Common myeloid progenitor, CD34-positive (primary cell): Measurements from ENCODE around the gene GRM1.

Experiments
- CTCF ChIA-PET: fragments of 350-600 bp; sonication (Branson Sonifier 250); formaldehyde crosslinking; loops from one replicate; lab custom pipeline; 2021; ENCODE audit warnings: antibody characterized with exemption; lab: Charles Lee
- POLR2A ChIA-PET: fragments of 350-600 bp; sonication (Branson Sonifier 250); formaldehyde crosslinking; loops from one replicate; lab custom pipeline; 2021; ENCODE audit warnings: antibody characterized with exemption; lab: Charles Lee
- DNase-seq, 3 donors: peaks; one replicate each; pipeline versions ENCODE4 v3.0.0 to v3.0.0-alpha.2; 2013
- H3K27ac ChIP-seq, 2 experiments: 1 replicate in 1 of 2; 2 replicates in 1 of 2; pipeline ENCODE4 v1.7.0; 2013; ENCODE audit warnings: inconsistent platforms in 2 of 2, low read length in 2 of 2, mild to moderate bottlenecking in 2 of 2, low read depth in 1 of 2, moderate library complexity in 1 of 2; ENCODE audit not compliant: severe bottlenecking in 2 of 2, insufficient read depth in 1 of 2, poor library complexity in 1 of 2
- H3K27me3 ChIP-seq, 5 experiments: replicated peaks in 2 of 5; 1 replicate in 3 of 5; 2 replicates in 2 of 5; pipeline versions ENCODE4 v1.6.1 to v1.7.0; 2013; ENCODE audit warnings: low read length in 4 of 5, mild to moderate bottlenecking in 2 of 5, moderate library complexity in 2 of 5, inconsistent platforms in 1 of 5; ENCODE audit not compliant: insufficient read depth in 5 of 5, control insufficient read depth in 4 of 5
- H3K36me3 ChIP-seq, 4 experiments: 1 replicate in 2 of 4; 2 replicates in 2 of 4; pipeline versions ENCODE4 v1.6.1 to v1.7.0; 2013; ENCODE audit warnings: low read length in 3 of 4, control low read depth in 1 of 4, mild to moderate bottlenecking in 1 of 4; ENCODE audit not compliant: control insufficient read depth in 4 of 4, insufficient read depth in 4 of 4
- H3K4me1 ChIP-seq, 4 experiments: 1 replicate in 3 of 4; 2 replicates in 1 of 4; pipeline versions ENCODE4 v1.6.1 to v1.7.1; 2013; ENCODE audit warnings: low read length in 3 of 4, mild to moderate bottlenecking in 3 of 4, control low read depth in 1 of 4, inconsistent platforms in 1 of 4, moderate library complexity in 1 of 4; ENCODE audit not compliant: control insufficient read depth in 4 of 4, insufficient read depth in 4 of 4; ENCODE audit errors: control extremely low read depth in 1 of 4
- H3K4me3 ChIP-seq, 7 experiments: 1 replicate in 4 of 7; 2 replicates in 3 of 7; pipeline versions ENCODE4 v1.5.1 to v1.7.0; 2013; ENCODE audit warnings: mild to moderate bottlenecking in 7 of 7, low read length in 6 of 7, moderate library complexity in 6 of 7, inconsistent platforms in 2 of 7, low read depth in 2 of 7, control low read depth in 1 of 7; ENCODE audit not compliant: insufficient read depth in 4 of 7, control insufficient read depth in 1 of 7; ENCODE audit errors: extremely low read depth in 1 of 7
- H3K9me3 ChIP-seq, 5 experiments: 1 replicate in 4 of 5; 2 replicates in 1 of 5; pipeline versions ENCODE4 v1.6.1 to v1.7.1; 2013; ENCODE audit warnings: low read length in 4 of 5, mild to moderate bottlenecking in 2 of 5, inconsistent platforms in 1 of 5, low read depth in 1 of 5, moderate library complexity in 1 of 5; ENCODE audit not compliant: control insufficient read depth in 4 of 5, insufficient read depth in 2 of 5; ENCODE audit errors: control extremely low read depth in 1 of 5
- WGBS: methylation state at CpG from one replicate; pipeline ENCODE4 v1.1.5; 2013; ENCODE audit not compliant: insufficient coverage; 5-methylcytosine and 5-hydroxymethylcytosine counted together

The GRM1 gene

GRCh38 chr6:146456886-146457285 lies 428.0 kb downstream of the GRM1 start:
- no peak overlapping the region for H3K4me3 ChIP-seq
- DNase-seq: no peak
- ChIA-PET CTCF (no interaction called here), POLR2A (no interaction called here)
- no peaks in the 10 kb centered on the region for H3K36me3 ChIP-seq
- no peaks in the 10 kb centered on the region for H3K4me1 ChIP-seq
- no peaks in the 10 kb centered on the region for H3K27me3 ChIP-seq
- H3K9me3 ChIP-seq: peaks cover 0 to 20% (median 4%) of the 10 kb centered on the region in 5 experiments
- H3K27ac ChIP-seq: no peak overlapping the region
- WGBS: no CpG with 5 or more reads among the region's 1 CpG

GRCh38 chr6:146460941-146461340 lies 432.1 kb downstream of the GRM1 start:
- H3K4me1 ChIP-seq: no peaks in the 10 kb centered on the region
- DNase-seq: no peak
- CTCF ChIA-PET: no interaction called here
- WGBS: no CpG with 5 or more reads among the region's 1 CpG
- H3K4me3 ChIP-seq: no peak overlapping the region
- H3K27me3 ChIP-seq: no peaks in the 10 kb centered on the region
- POLR2A ChIA-PET: no interaction called here
- H3K27ac ChIP-seq: no peak overlapping the region
- H3K9me3 ChIP-seq: peaks cover 0 to 22% (median 4%) of the 10 kb centered on the region in 5 experiments
- no peaks in the 10 kb centered on the region for H3K36me3 ChIP-seq

- no peak for DNase-seq
- Histone ChIP-seq H3K9me3 (no peaks in the 10 kb centered on the region), H3K4me3 (no peak overlapping the region), H3K27ac (no peak overlapping the region), H3K27me3 (no peaks in the 10 kb centered on the region), H3K4me1 (no peaks in the 10 kb centered on the region), H3K36me3 (no peaks in the 10 kb centered on the region)
- POLR2A ChIA-PET: no interaction called here
- 95% methylated on average over 2 of the region's 3 CpGs for WGBS
- CTCF ChIA-PET: no interaction called here
These were observed 441.4 kb downstream of the GRM1 start for GRCh38 chr6:146470091-146470770.

GRCh38 chr6:146472918-146473317 lies 444.1 kb downstream of the GRM1 start:
- CTCF ChIA-PET: no interaction called here
- no peaks in the 10 kb centered on the region for H3K4me1 ChIP-seq
- no peak for DNase-seq
- 87% methylated on average over 3 of the region's 3 CpGs for WGBS
- H3K4me3 ChIP-seq: no peak overlapping the region
- no peaks in the 10 kb centered on the region for H3K27me3 ChIP-seq
- POLR2A ChIA-PET: no interaction called here
- no peaks in the 10 kb centered on the region for H3K36me3 ChIP-seq
- no peak overlapping the region for H3K27ac ChIP-seq
- H3K9me3 ChIP-seq: peaks cover 0 to 3% (median 0%) of the 10 kb centered on the region in 5 experiments

DNA sequence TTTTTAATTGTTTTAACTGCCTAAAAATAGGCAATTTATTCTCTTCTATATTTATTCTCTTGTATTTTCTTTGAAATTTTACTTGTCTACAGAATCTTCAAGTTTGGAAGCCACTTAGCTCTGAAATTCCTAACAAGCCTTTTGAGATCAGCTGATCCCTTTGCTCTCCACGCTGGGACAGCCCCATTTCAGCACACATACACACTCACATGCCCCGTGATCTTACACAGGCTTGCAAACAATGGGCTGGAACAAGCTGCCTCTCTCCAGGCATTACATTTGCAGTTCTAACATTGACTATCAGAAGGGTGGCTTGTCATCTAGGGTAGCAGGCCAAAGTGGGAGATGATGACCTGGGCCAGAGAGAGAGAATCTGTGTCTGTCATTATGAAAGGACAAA lies 452.7 kb downstream of the GRM1 start:
- DNase-seq: no peak
- no peaks in the 10 kb centered on the region for H3K4me1 ChIP-seq
- peaks cover 0 to 8% (median 0%) of the 10 kb centered on the region in 5 experiments for H3K9me3 ChIP-seq
- ChIA-PET CTCF (no interaction called here), POLR2A (no interaction called here)
- no peaks in the 10 kb centered on the region for H3K27me3 ChIP-seq
- no peaks in the 10 kb centered on the region for H3K36me3 ChIP-seq
- WGBS: 94% methylated on average over 2 of the region's 2 CpGs
- no peak overlapping the region for H3K27ac ChIP-seq
- H3K4me3 ChIP-seq: no peak overlapping the region

DNA sequence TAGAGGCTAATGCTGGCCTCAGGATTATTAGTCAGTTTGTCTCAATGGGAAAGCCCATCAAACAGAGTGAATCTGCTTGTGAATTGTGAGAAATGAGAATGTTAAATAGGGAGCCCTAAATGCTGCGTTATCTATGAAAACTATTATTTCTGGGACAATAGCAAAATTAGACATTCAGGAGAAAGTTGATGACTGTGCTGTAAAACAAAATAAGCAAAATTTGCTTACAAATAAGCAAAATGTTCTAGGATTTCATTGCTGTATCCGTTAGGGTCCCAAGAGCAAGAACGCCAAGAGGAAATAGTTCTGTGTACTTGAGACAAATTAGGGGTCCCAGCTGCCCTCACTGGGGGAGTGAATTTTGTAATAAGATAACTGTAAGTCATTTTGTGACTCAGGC lies 455.5 kb downstream of the GRM1 start:
- Histone ChIP-seq H3K4me1 (no peaks in the 10 kb centered on the region), H3K27me3 (no peaks in the 10 kb centered on the region), H3K27ac (no peak overlapping the region), H3K4me3 (no peak overlapping the region), H3K9me3 (peaks cover 0 to 6% (median 0%) of the 10 kb centered on the region in 5 experiments), H3K36me3 (no peaks in the 10 kb centered on the region)
- WGBS: 93% methylated on average over 2 of the region's 3 CpGs
- no peak for DNase-seq
- ChIA-PET POLR2A (no interaction called here), CTCF (no interaction called here)
